Calu3 (cell line): ENCODE measurements around the gene ERMP1. TPM values are rescaled to one million over a fixed set of nuclear protein-coding genes. Genes with fewer than 3 reads are reported as not detected.

Source experiments
- BruUV-seq: library from RNA; stranded (reverse); fragments of 400-500 nt; replicated peaks from 2 replicates; lab custom pipeline; 2021; lab: Mats Ljungman, UMichigan
- CTCF ChIA-PET: fragments of 300-600 bp; sonication (Branson Sonifier 250); formaldehyde crosslinking; loops from one replicate; lab custom pipeline; 2022; ENCODE audit warnings: antibody characterized with exemption; lab: Charles Lee
- DNase-seq: peaks from one replicate; pipeline ENCODE4 v3.0.0; 2022
- H3K27ac Mint-ChIP-seq: one replicate; pipeline ENCODE4 v1.8.0; 2022; ENCODE audit warnings: mixed read lengths; ENCODE audit not compliant: unreplicated experiment
- H3K27me3 Mint-ChIP-seq: one replicate; pipeline ENCODE4 v1.8.0; 2022; ENCODE audit warnings: mixed read lengths; ENCODE audit not compliant: unreplicated experiment
- H3K36me3 Mint-ChIP-seq: one replicate; pipeline ENCODE4 v1.8.0; 2022; ENCODE audit warnings: mild to moderate bottlenecking, moderate library complexity, mixed read lengths; ENCODE audit not compliant: insufficient read depth, unreplicated experiment
- H3K4me1 Mint-ChIP-seq: one replicate; pipeline ENCODE4 v1.8.0; 2022; ENCODE audit warnings: mild to moderate bottlenecking, low read depth, mixed read lengths; ENCODE audit not compliant: unreplicated experiment
- H3K4me3 Mint-ChIP-seq: one replicate; pipeline ENCODE4 v1.8.0; 2022; ENCODE audit warnings: mild to moderate bottlenecking, low read depth, moderate library complexity, mixed read lengths; ENCODE audit not compliant: unreplicated experiment
- H3K9me3 Mint-ChIP-seq: one replicate; pipeline ENCODE4 v1.8.0; 2022; ENCODE audit warnings: low read depth, mixed read lengths; ENCODE audit not compliant: unreplicated experiment
- intact Hi-C: fragments of 100-400 bp; cut with micrococcal nuclease; formaldehyde crosslinking; loops from one replicate; pipeline ENCODE4 v1.10.0; 2022; ENCODE audit not compliant: unreplicated experiment
- total RNA-seq: library from RNA; stranded (reverse); gene quantifications from 2 replicates; pipeline ENCODE4 v1.2.3, GENCODE V29; 2022
- TF ChIP-seq, protein P1 (sequence below): fragments of 200-600 bp; IDR thresholded peaks from one replicate; pipeline ENCODE4 v1.8.0; 2022; ENCODE audit warnings: antibody characterized with exemption; ENCODE audit not compliant: unreplicated experiment

ERMP1 gene
- total RNA-seq, 1 experiment from 2014 or later: 28.4 TPM

DNA sequence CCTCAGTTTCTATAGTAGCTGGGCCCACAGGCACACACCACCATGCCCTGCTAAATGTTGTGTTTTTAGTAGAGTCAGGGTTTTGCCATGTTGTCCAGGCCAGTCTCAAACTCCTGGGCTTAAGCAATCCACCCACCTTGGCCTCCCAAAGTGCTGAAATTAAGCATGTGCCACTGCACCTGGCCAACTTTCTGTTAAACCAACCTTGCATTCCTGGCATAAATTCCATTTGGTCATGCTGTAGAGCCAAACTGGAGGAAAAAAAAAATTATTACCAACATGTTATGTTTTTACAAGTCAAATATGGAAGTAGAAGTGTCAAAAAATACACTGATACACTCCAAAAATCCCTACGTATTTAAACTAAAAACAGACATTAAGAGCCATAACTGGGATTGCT, 54.1 kb downstream of the ERMP1 start:
- BruUV-seq: no TSS peak
- intact Hi-C loops: no loop called here
- Mint-ChIP-seq H3K9me3 (peaks cover 5% of the 10 kb centered on the region), H3K27me3 (no peaks in the 10 kb centered on the region), H3K27ac (no peak overlapping the region), H3K36me3 (peaks cover 10% of the 10 kb centered on the region), H3K4me3 (no peak overlapping the region), H3K4me1 (no peaks in the 10 kb centered on the region)
- CTCF ChIA-PET: interaction anchor here (0.6 kb wide), 1 partner anchor 10 kb away, joined by 3 read pairs; no protein-coding TSS in a partner anchor
- TF ChIP-seq, protein P1, sequence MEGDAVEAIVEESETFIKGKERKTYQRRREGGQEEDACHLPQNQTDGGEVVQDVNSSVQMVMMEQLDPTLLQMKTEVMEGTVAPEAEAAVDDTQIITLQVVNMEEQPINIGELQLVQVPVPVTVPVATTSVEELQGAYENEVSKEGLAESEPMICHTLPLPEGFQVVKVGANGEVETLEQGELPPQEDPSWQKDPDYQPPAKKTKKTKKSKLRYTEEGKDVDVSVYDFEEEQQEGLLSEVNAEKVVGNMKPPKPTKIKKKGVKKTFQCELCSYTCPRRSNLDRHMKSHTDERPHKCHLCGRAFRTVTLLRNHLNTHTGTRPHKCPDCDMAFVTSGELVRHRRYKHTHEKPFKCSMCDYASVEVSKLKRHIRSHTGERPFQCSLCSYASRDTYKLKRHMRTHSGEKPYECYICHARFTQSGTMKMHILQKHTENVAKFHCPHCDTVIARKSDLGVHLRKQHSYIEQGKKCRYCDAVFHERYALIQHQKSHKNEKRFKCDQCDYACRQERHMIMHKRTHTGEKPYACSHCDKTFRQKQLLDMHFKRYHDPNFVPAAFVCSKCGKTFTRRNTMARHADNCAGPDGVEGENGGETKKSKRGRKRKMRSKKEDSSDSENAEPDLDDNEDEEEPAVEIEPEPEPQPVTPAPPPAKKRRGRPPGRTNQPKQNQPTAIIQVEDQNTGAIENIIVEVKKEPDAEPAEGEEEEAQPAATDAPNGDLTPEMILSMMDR: no peak
- DNase-seq: no peak

DNA sequence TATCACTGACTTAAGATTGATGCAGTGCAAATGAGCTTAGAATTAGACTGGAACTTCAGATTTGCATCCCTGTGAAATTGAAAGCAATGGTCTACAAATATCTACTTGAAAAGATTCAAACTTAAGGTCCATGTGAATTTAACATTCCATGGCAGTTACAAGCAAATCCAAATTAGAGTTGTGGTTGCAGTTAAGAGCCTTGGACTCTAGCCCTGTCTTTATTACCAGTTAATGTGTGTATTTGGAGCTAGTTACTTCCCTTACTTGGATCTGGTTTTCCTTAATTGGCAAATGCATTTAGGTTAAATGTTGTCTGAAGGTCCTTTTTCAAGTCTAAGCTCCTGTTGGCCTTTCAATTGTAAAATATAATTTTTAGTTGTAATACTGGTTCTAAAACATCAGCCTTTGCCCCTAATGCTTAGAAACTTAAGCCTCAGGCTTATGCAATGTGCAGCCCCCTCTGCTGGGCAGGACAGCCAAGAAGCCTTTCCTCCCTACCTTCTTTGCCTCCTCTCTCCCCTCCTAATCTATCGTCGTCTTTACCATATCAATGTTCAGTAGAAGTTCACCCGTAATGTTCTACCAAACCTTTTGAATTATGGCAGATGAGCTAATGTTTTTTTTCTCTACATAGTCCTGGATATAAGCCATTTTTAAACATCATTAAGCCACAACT, 59.5 kb downstream of the ERMP1 start:
- H3K9me3 Mint-ChIP-seq: no peaks in the 10 kb centered on the region
- BruUV-seq: no TSS peak
- H3K27ac Mint-ChIP-seq: no peak overlapping the region
- TF ChIP-seq, protein P1: no peak
- peaks cover 2% of the 10 kb centered on the region for H3K36me3 Mint-ChIP-seq
- CTCF ChIA-PET: interaction anchor here (1.0 kb wide), 1 partner anchor 40 kb away, joined by 4 read pairs; no protein-coding TSS in a partner anchor
- no peaks in the 10 kb centered on the region for H3K4me1 Mint-ChIP-seq
- intact Hi-C loops: no loop called here
- H3K27me3 Mint-ChIP-seq: no peaks in the 10 kb centered on the region
- H3K4me3 Mint-ChIP-seq: no peak overlapping the region
- DNase-seq: no peak

DNA sequence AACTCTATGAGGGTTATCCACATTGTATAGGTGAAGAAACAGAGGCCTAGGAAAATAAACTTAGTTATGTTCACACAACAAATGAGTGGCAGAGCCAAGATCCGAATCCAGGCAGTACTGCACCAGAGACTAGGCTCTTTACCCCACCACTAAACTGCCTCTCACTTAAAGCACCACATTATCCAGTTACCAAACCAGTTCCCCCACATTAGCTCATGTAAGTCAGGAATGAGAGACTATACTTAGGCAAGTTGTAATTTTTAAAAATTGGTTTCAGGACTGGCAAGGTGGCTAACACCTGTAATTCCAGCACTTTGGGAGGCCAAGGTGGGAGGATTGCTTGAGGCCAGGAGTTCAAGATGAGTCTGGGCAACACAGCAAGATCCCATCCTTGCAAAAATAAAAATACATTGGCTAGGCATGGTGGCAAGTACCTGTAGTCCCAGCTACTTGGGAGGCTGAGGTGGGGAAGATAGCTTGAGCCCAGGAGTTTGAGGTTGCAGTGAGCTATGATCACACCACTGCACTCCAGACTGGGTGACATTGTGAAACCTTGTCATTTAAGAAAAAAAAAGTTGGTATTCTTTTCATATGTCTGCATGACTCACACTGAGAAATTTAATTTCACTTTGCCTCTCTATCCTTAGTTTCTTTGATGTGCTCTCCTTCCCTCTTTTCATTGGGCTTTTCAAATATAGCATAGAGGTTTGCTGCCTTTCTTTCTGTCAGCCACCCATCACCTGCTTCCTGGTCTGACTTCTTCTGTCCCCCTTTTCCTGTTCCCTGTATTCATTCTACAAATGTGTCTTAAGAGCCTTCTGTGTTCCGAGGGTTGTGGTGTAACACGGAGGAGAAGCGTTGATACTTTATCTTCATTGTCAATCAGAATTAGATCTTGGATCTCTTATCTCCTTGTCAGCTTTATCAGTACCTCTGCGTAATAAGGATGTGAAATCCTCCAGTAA, 64.7 kb downstream of the ERMP1 start:
- Mint-ChIP-seq H3K27me3 (no peaks in the 10 kb centered on the region), H3K27ac (no peak overlapping the region), H3K36me3 (peaks cover 6% of the 10 kb centered on the region)

More for the DNA sequence above, 64.7 kb downstream of the ERMP1 start:
- intact Hi-C loops: no loop called here
- no peak overlapping the region for H3K4me3 Mint-ChIP-seq
- TF ChIP-seq, protein P1: no peak
- CTCF ChIA-PET: no interaction called here
- H3K4me1 Mint-ChIP-seq: no peaks in the 10 kb centered on the region
- BruUV-seq: no TSS peak
- no peaks in the 10 kb centered on the region for H3K9me3 Mint-ChIP-seq
- no peak for DNase-seq
